Midbrain (tissue), 1 donor: Measurements from ENCODE around the gene NDUFS6.
"Not testable (repeated sequence)": the region's sequence is repeated elsewhere in the genome, so short reads cannot be mapped to it uniquely, and the experiment has no call there.

Experiments used
- DNase-seq: peaks from one replicate; lab custom pipeline; 2025; lab: John Stamatoyannopoulos, UW

NDUFS6 gene

GRCh38 chr5:1834022-1834551 is 32.9 kb downstream of the NDUFS6 start:
- no peak for DNase-seq

- DNase-seq, result no peak
These were observed 33.7 kb downstream of the NDUFS6 start for GRCh38 chr5:1834721-1835429.

- no peak for DNase-seq
These were observed 34.2 kb downstream of the NDUFS6 start for GRCh38 chr5:1835431-1835830.

GRCh38 chr5:1836176-1836890 is 35.1 kb downstream of the NDUFS6 start:
- DNase-seq, result no peak

- no peak for DNase-seq
These were observed 36.0 kb downstream of the NDUFS6 start for GRCh38 chr5:1836891-1837880.

DNA sequence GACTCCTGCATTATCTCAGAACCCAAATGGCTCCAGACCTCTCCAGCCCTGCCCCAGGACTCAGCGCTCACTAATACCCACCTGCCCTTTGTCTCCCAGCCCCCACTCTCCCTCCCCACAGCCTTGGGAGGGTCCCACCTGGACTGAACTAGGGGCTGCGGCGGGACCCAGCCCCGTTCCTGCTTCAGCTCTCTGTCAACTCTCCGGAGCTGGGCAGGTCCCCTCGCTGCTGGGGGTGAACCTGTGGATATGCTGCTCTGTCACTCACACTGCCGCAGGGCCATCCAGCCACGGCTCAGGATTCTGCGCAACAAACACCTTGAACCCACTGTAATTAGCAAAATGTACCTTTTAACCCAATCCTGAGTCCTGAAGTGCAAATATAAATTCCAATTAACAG is 36.8 kb downstream of the NDUFS6 start:
- no peak for DNase-seq

GRCh38 chr5:1840071-1840547 is 38.9 kb downstream of the NDUFS6 start:
- DNase-seq, result no peak

DNA sequence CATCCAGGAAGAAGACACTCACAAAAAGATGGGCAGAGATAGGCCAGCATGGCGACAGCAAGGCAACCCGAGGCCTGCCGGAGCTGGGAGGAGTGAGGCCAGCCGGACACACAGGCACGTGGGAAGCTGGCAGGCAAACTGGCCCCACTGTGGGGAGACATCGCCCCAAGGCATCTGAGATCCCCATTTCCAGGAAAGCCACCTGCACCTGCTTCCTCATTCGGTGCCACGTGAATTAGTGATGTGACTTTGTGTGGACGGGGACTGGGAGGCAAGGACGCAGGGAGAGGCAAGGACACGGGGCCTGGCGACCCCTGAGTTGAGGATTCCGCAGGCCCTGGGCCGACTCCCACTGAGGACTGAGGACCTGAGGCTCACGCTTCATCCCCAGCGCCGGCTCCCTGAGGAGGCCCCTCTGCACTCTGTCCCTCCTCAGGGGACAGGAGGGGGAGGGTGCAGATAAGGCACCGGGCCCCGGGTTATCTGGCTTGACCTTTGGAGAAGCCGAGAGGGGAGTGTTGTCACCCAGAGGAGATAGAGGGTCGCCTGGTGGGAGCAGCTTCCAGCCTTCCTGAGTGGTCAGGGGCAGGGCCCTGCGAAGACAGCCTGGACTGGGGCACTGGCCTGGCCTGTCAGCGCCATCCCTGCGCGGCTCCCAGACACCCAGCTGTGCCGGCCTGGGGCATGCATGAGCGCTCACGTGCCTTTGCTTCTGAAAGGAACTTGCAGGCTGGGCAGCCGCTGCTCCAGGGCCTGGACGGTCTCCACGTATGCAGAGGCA is 39.7 kb downstream of the NDUFS6 start:
- DNase-seq, result no peak

DNA sequence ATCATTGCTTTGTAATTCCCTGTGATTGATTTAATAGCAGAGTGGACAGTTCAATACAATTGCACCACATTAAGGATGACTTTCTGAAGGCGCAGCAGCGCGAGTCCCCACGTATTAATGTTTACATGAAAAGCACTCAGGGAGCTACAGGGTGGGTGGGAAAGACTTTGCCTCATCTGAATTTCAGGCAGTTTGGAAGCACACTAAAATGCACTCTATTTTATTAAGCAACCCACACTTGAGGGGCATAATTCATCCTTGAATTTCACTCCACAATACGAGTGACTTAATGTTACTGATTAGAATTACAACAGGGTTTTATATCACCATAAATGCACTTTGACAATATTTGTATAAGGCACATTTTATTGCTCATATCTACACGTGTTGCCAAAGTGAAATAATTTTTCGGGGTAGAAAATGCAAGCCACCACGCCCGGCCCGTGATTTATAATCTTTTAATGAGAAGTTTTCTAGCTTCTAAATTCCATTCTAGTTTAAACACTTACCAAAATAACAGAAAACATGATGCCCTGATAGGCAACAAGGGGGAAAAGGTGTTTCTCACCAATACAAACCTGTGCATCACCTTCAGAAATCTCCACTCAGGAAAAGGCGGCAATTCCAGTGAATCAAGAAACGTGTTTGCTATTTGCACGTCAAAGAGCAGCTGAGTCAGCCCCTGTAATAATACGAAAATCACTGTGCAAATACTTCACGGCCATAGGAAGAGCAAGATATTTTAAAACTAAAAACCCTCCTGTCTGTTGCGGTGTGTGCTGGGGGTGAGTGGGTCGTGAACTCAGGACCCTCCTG is 41.0 kb downstream of the NDUFS6 start:
- no peak for DNase-seq

GRCh38 chr5:1843761-1844160 is 42.6 kb downstream of the NDUFS6 start:
- DNase-seq, result not testable (repeated sequence)

- DNase-seq, result no peak
These were observed 43.7 kb downstream of the NDUFS6 start for GRCh38 chr5:1844708-1845436.

- no peak for DNase-seq
These were observed 44.5 kb downstream of the NDUFS6 start for GRCh38 chr5:1845696-1846095.

GRCh38 chr5:1846583-1846982 is 45.4 kb downstream of the NDUFS6 start:
- DNase-seq, result no peak

GRCh38 chr5:1847056-1847455 is 45.8 kb downstream of the NDUFS6 start:
- DNase-seq, result no peak

- DNase-seq, result no peak
These were observed 46.4 kb downstream of the NDUFS6 start for GRCh38 chr5:1847611-1848010.

DNA sequence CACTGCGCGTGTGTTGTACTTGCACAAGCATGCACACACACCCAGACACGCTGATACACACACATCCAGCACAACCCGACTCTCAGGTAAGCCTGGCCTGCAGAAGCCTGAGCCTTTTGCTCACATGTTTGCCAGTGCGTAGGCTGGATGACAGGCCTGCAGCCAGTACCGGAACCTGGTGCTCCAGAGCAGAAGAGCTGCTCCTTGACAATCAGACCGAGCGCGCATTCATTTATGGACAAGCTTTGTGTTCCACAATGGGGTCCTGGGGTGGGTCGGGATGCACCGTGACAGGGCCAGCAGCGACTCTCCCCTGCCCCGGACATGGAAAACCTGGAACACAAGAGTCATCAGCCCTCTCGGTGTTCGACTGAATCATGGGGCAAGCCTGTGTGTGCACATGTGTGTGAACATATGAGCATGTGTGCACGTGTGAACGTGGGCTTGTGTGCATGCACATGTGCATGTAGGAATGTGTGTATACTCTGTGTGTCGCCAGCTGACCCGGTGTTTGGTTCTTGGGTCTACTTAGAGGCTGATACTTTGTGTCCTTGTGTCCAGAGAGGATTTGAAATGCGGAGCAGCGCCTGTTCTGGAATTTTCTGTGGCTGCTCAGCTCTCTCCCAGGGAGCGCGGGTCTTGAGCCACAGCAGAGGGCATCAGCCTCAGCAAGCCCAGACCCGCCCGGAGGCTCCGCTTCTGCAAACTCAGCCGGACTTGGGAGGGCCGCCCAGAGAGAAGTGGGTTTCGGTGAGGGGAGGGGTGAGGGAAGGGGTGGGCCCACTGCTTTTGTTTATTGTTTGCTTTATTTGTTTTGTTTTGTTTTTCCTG is 49.3 kb downstream of the NDUFS6 start:
- no peak for DNase-seq

DNA sequence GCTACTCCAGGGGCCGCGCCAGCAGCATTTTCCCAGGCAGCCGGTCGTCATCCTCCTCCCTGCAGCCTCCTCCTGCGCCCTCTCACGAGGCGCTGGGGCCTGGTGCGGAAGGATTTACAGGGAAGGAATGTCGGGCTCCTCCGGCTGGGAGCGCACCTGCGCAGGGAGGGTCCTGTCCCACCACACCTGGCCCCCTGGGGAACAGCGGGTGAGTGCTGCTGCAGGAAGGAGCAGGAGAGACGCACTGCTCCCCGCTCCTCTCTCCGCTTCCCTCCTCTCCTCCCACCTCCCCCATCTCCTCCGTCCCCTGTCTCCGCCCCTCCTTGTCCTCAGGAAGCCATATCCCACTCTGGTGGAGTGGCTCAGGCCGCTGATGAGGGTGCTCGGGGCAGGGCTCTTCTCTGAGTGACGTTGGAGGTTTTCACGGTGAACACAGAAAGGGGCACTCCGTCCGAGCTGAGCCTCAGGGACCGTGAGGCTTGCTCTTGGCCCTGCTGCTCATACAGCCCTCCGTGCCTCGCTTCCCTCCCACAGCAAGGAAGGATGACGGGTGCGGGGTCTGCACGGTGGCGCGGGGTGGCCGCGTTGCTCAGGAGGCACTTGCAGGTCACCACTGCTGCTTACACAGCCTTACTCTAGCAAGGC is 50.2 kb downstream of the NDUFS6 start:
- no peak for DNase-seq

DNA sequence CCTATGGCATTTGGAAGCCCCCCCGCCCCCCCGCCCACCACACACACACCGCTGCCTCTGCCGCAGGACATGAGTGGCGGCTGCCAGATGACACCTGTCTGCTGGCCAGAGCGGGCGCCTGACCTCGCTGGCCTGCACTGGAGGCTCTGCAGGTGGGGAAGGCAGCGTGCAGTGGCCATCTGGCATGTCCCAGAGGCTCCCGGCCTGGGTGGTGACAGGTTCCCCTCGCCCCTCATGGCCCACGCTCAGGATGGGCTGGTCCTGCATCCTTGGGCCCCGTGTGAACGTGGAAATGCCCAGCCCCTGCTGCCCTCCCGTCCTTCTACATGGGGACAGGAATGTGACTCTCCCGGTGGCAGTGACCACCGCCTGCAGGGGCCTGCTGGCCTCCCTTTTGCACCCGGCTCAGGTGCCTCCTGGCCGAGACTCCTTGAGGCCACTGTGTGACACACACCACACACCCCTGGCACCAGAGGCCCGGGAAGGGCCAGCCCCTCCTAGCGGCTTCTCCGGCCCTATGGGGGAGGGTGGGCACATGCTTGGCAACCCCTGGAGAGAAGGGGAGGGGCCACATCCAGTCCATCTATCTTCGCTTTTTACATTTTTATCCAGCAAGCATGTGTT is 51.2 kb downstream of the NDUFS6 start:
- no peak for DNase-seq
